NB4 (cell line): ENCODE data around the gene CDHR5.

Source experiments
- CTCF ChIP-seq: IDR thresholded peaks from one replicate; pipeline ENCODE4 v1.5.1; 2012; ENCODE audit warnings: low read depth, low read length
- POLR2A ChIP-seq: IDR thresholded peaks from 2 replicates; pipeline ENCODE4 v1.6.1; 2011; ENCODE audit warnings: mild to moderate bottlenecking; ENCODE audit not compliant: insufficient read length; ENCODE audit errors: extremely low read depth

- no peak for TF ChIP-seq CTCF
- no peak for TF ChIP-seq POLR2A
Observed at GRCh38 chr11:581752-582151, 43.0 kb downstream of the CDHR5 start.
